Activated CD4-positive, alpha-beta T cell treated with anti-CD3 and anti-CD28 coated beads for 36 hours (primary cell): ENCODE results near the gene SLC19A1. TPM values are rescaled to one million over a fixed set of nuclear protein-coding genes. Genes with fewer than 3 reads are reported as not detected.

Experiments used
- ATAC-seq: fragments of 200-7000 bp; cut with Tn5 transposase; one replicate; pipeline ENCODE4 v1.10.0; 2021; ENCODE audit warnings: mild to moderate bottlenecking, moderate library complexity
- CTCF ChIA-PET: fragments of 350-600 bp; sonication (Branson Sonifier 250); formaldehyde crosslinking; loops from one replicate; lab custom pipeline; 2021; ENCODE audit warnings: antibody characterized with exemption; lab: Charles Lee
- POLR2A ChIA-PET: fragments of 350-600 bp; sonication (Branson Sonifier 250); formaldehyde crosslinking; loops from one replicate; lab custom pipeline; 2021; ENCODE audit warnings: antibody characterized with exemption, inconsistent platforms; lab: Charles Lee
- DNase-seq: peaks from one replicate; pipeline ENCODE4 v3.0.0-alpha.2; 2020
- H3K27ac Mint-ChIP-seq: one replicate; pipeline ENCODE4 v1.8.0; 2021; ENCODE audit warnings: mixed read lengths
- H3K27me3 Mint-ChIP-seq: one replicate; pipeline ENCODE4 v1.8.0; 2021; ENCODE audit warnings: mixed read lengths
- H3K36me3 Mint-ChIP-seq: one replicate; pipeline ENCODE4 v1.8.0; 2021; ENCODE audit warnings: low read depth, mixed read lengths
- H3K4me1 Mint-ChIP-seq: one replicate; pipeline ENCODE4 v1.8.0; 2021; ENCODE audit warnings: mixed read lengths
- H3K4me3 Mint-ChIP-seq: one replicate; pipeline ENCODE4 v1.8.0; 2021; ENCODE audit warnings: mild to moderate bottlenecking, moderate library complexity, mixed read lengths
- H3K9me3 Mint-ChIP-seq: one replicate; pipeline ENCODE4 v1.8.0; 2021; ENCODE audit warnings: low read depth, mixed read lengths
- intact Hi-C, 2 experiments: fragments of 100-400 bp; cut with DNase I in 1 of 2; cut with micrococcal nuclease in 1 of 2; formaldehyde crosslinking; loops; one replicate each; pipeline versions ENCODE4 v1.14.2 to v1.15.1; 2022 to 2024; cut with DNase I, micrococcal nuclease
- total RNA-seq, 2 experiments: library from RNA; stranded (reverse); gene quantifications; one replicate each; pipeline ENCODE4 v1.2.3, GENCODE V29; 2021

SLC19A1 gene
- total RNA-seq, 2 experiments from 2014 or later, result 46.1 to 50.0 TPM

- H3K4me3 Mint-ChIP-seq, result no peak overlapping the region
- H3K9me3 Mint-ChIP-seq, result peaks cover 4% of the 10 kb centered on the region
- H3K27ac Mint-ChIP-seq, result no peak overlapping the region
- H3K27me3 Mint-ChIP-seq, result no peaks in the 10 kb centered on the region
- peaks cover 15% of the 10 kb centered on the region for H3K36me3 Mint-ChIP-seq
- DNase-seq (no peak), ATAC-seq (no peak)
- POLR2A ChIA-PET, result no interaction called here
- CTCF ChIA-PET, result no interaction called here
- H3K4me1 Mint-ChIP-seq, result peaks cover 7% of the 10 kb centered on the region
- intact Hi-C loops, result no loop called here
Observed at GRCh38 chr21:45513003-45513717, 29.1 kb downstream of the SLC19A1 start.

GRCh38 chr21:45512626-45513002, 29.6 kb downstream of the SLC19A1 start:
- intact Hi-C loops, result no loop called here
- Mint-ChIP-seq H3K36me3 (peaks cover 10% of the 10 kb centered on the region), H3K27me3 (no peaks in the 10 kb centered on the region), H3K4me3 (no peak overlapping the region), H3K4me1 (peaks cover 2% of the 10 kb centered on the region), H3K9me3 (no peaks in the 10 kb centered on the region), H3K27ac (no peak overlapping the region)
- ATAC-seq, result no peak
- ChIA-PET POLR2A (no interaction called here), CTCF (no interaction called here)
- no peak for DNase-seq

DNA sequence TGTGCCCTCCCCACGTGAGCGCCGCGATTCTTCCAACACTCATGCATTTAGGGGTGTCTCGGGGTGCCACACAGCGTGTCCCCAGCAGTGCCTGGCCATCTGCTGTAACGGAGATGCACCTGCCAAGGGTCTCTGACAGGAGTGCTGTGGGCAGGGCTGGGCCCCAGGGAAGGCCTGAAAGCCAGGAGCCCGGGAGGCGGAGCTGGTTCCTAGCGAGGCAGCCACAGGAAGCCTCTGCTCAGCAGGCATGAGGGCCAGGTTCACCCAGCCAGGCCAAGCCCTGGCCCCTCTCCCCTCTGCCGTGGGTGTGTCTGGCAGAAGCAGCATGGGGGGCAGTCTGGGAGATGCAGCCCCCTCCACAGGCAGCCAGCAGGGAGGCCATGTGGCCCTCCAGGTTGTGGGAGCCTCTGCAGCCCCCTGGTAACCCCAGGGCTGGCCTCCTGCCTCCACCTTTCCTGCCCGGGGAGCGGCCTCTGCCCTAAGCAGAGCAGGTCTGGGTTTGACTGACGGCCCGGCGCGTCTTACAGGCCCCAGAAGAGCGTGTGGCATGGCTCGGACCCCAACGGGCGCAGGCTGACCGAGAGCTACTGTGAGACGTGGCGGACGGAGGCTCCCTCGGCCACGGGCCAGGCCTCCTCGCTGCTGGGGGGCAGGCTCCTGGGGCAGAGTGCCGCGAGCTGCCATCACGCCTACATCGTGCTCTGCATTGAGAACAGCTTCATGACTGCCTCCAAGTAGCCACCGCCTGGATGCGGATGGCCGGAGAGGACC, 30.4 kb downstream of the SLC19A1 start:
- Mint-ChIP-seq H3K4me3 (no peak overlapping the region), H3K4me1 (no peaks in the 10 kb centered on the region), H3K36me3 (peaks cover 7% of the 10 kb centered on the region), H3K9me3 (no peaks in the 10 kb centered on the region), H3K27ac (no peak overlapping the region), H3K27me3 (no peaks in the 10 kb centered on the region)
- no peak for DNase-seq
- ATAC-seq, result no peak
- POLR2A ChIA-PET, result no interaction called here
- CTCF ChIA-PET, result no interaction called here
- intact Hi-C loops, result no loop called here

GRCh38 chr21:45511007-45511406, 31.2 kb downstream of the SLC19A1 start:
- POLR2A ChIA-PET, result no interaction called here
- intact Hi-C loops, result no loop called here

GRCh38 chr21:45510466-45510955, 31.7 kb downstream of the SLC19A1 start:
- Mint-ChIP-seq H3K27me3 (no peaks in the 10 kb centered on the region), H3K4me3 (no peak overlapping the region), H3K9me3 (no peaks in the 10 kb centered on the region), H3K27ac (no peak overlapping the region), H3K36me3 (peaks cover 1% of the 10 kb centered on the region), H3K4me1 (no peaks in the 10 kb centered on the region)
- intact Hi-C loops, result no loop called here
- DNase-seq (no peak), ATAC-seq (no peak)
- POLR2A ChIA-PET, result no interaction called here
- CTCF ChIA-PET, result no interaction called here

More at GRCh38 chr21:45511007-45511406, 31.2 kb downstream of the SLC19A1 start:
- Mint-ChIP-seq H3K27ac (no peak overlapping the region), H3K9me3 (no peaks in the 10 kb centered on the region), H3K4me1 (no peaks in the 10 kb centered on the region), H3K4me3 (no peak overlapping the region), H3K36me3 (peaks cover 2% of the 10 kb centered on the region), H3K27me3 (no peaks in the 10 kb centered on the region)
- DNase-seq, result no peak
- no peak for ATAC-seq
- CTCF ChIA-PET, result no interaction called here

DNA sequence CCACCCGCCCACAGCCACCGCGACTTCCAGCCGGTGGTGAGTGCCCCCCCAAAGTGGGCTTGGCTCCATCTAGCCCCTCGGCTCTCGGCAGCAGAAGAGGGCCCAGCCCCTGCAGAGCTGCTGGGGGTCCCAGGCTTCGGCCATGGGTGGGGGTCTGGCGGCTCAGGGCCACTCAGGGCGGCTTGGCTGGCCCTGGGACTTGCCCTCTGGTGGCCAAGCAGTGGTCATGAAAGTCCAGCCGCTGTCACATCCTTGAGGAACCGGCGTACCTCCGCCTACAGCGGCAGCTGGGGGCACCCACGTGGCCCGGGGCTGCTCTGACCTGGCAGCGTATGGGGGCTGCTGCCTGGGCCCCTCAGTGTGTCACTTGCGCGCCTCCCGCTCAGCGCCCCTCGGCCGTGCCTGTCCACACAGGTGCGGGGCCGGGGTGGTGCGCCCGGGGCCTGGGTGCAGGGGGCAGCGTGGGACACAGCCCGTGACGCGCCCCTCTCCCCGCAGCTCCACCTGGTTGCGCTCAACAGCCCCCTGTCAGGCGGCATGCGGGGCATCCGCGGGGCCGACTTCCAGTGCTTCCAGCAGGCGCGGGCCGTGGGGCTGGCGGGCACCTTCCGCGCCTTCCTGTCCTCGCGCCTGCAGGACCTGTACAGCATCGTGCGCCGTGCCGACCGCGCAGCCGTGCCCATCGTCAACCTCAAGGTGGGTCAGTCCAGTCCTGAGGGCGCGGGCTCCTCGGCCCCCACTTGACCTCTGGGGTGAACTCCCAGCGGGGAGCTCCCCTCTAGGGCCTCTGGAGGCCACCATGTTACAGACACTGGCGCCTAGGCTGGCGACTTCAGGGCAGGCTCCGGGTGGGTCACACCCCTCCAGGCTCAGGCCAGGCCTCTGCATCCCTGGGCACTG, 32.4 kb downstream of the SLC19A1 start:
- ATAC-seq (no peak), DNase-seq (no peak)
- no peaks in the 10 kb centered on the region for H3K4me1 Mint-ChIP-seq
- H3K4me3 Mint-ChIP-seq, result no peak overlapping the region
- CTCF ChIA-PET, result no interaction called here
- no peak overlapping the region for H3K27ac Mint-ChIP-seq
- POLR2A ChIA-PET, result no interaction called here
- H3K27me3 Mint-ChIP-seq, result no peaks in the 10 kb centered on the region
- no peaks in the 10 kb centered on the region for H3K9me3 Mint-ChIP-seq
- intact Hi-C loops, result no loop called here
- H3K36me3 Mint-ChIP-seq, result no peaks in the 10 kb centered on the region

DNA sequence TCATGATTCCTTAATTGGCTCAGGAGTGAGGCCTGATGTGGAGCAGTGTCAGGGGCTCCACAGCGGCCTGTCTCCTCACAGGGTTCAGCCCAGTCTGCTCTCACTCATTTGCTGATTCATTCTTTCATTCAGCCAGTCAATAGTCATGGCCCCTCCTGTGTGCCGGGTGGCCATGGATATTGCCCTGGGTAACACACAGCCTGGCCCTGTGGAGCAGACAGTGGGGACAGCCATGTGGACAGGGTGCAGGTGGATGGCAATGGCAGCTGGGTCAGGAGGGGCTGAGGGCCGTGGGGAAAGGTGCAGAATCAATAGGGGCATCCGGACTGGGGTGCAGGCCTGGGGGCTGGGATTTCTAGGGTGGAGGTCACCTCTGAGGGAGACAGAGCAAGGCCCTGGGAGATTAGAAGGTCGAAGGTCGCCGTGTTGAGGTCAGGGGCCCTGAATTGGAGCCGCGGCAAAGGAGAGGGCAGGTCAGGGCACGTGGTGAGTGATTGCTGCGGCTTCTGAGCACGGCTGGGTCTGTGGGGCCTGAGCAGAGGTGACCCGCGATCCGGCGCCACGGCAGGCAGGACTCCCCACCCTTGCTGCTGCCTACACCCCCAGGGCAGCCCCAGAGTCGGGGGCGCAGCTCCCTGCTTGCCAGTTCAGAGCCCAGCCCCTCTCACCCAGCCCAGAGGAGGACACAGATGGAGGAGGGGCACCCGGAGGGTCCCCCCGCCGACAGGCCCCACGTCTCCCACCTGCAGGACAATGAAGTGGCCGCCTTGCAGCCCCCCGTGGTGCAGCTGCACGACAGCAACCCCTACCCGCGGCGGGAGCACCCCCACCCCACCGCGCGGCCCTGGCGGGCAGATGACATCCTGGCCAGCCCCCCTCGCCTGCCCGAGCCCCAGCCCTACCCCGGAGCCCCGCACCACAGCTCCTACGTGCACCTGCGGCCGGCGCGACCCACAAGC, 33.4 kb downstream of the SLC19A1 start:
- DNase-seq (no peak), ATAC-seq (peak; percentile 24)
- Mint-ChIP-seq H3K9me3 (no peaks in the 10 kb centered on the region), H3K4me3 (no peak overlapping the region), H3K27ac (no peak overlapping the region), H3K27me3 (no peaks in the 10 kb centered on the region), H3K36me3 (no peaks in the 10 kb centered on the region), H3K4me1 (no peaks in the 10 kb centered on the region)
- CTCF ChIA-PET, result no interaction called here
- intact Hi-C loops, result no loop called here
- POLR2A ChIA-PET, result no interaction called here

DNA sequence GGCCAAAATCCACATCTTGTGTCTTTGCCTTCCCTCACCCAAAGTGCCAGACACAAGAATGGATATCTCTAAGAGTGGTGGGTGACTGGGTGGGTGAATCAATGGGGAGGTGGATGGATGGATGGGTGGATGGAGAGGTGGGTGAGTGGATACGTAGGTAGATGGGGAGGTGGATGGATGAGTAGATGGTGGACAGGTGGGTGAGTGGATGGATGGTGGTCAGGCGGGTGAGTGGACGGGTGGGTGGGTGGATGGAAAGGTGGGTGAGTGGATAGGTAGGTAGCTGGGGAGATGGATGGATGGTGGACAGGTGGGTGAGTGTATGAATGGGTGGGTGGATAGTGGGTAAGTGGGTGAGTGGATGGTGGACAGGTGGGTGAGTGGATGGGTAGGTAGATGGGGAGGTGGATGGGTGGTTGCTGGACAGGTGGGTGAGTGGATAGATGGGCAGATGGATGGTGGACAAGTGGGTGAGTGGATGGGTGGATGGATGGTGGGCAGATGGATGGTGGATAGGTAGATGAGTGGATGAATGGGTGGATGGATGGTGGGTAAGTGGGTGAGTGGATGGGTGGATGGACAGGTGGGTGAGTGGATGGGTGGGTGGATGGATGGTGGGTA, 34.2 kb downstream of the SLC19A1 start:
- no peaks in the 10 kb centered on the region for H3K9me3 Mint-ChIP-seq
- no peak overlapping the region for H3K4me3 Mint-ChIP-seq
- ATAC-seq (no peak), DNase-seq (no peak)
- H3K27ac Mint-ChIP-seq, result no peak overlapping the region
- H3K4me1 Mint-ChIP-seq, result no peaks in the 10 kb centered on the region
- no peaks in the 10 kb centered on the region for H3K36me3 Mint-ChIP-seq
- H3K27me3 Mint-ChIP-seq, result no peaks in the 10 kb centered on the region
- intact Hi-C loops, result no loop called here
- ChIA-PET POLR2A (no interaction called here), CTCF (no interaction called here)

- intact Hi-C loops, result no loop called here
- ChIA-PET POLR2A (no interaction called here), CTCF (no interaction called here)
- Mint-ChIP-seq H3K4me1 (no peaks in the 10 kb centered on the region), H3K27ac (no peak overlapping the region), H3K27me3 (no peaks in the 10 kb centered on the region), H3K9me3 (no peaks in the 10 kb centered on the region), H3K4me3 (no peak overlapping the region), H3K36me3 (no peaks in the 10 kb centered on the region)
- DNase-seq (no peak), ATAC-seq (no peak)
Observed at GRCh38 chr21:45507523-45507875, 34.7 kb downstream of the SLC19A1 start.

DNA sequence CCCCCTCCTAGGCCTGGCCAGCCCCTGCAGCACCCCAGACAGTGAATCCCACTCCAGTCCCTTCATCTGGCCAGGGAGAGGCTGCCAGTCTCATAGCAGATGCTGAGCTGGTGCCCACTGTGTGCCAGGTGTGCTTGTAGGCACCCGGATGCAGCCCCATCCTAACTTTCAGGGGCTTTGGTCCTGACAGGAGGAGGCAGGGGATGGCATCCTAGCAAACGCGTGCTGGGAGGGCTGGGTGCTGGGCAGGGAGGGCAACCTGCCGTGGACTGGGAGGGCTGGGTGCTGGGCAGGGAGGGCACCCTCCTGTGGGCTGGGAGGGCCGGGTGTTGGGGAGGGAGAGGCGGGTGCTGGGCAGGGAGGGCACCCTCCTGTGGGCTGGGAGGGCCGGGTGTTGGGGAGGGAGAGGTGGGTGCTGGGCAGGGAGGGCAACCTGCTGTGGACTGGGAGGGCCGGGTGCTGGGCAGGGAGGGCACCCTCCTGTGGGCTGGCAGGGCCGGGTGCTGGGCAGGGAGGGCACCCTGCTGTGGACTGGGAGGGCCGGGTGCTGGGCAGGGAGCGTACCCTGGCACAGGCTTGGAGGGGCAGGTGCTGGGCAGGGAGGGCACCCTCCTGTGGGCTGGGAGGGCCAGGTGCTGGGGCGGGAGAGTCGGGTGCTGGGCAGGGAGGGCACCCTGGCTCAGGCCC, 35.3 kb downstream of the SLC19A1 start:
- Mint-ChIP-seq H3K27ac (no peak overlapping the region), H3K4me3 (no peak overlapping the region), H3K9me3 (no peaks in the 10 kb centered on the region), H3K27me3 (no peaks in the 10 kb centered on the region), H3K4me1 (no peaks in the 10 kb centered on the region), H3K36me3 (no peaks in the 10 kb centered on the region)
- CTCF ChIA-PET, result no interaction called here
- no peak for ATAC-seq
- POLR2A ChIA-PET, result no interaction called here
- intact Hi-C loops, result no loop called here
- DNase-seq, result no peak
